Measurements from ENCODE around the gene GRK5.
"Not testable (repeated sequence)": the region's sequence is repeated elsewhere in the genome, so short reads cannot be mapped to it uniquely, and the experiment has no call there.

Gene GRK5

GRCh38 chr10:119207366-119207666 is at the start of gene GRK5:
TSS of gene GRK5 (plus strand) at chr10:119207571. CDS start at chr10:119207918, 347 bp downstream.
- peak; percentile 73 for DNase-seq

GRCh38 chr10:119159332-119159731 is 48.0 kb upstream of the GRK5 start:
- no peak for DNase-seq

- no peak for DNase-seq
Measured at GRCh38 chr10:119161680-119162451, 45.5 kb upstream of the GRK5 start.

GRCh38 chr10:119162452-119163092 is 44.8 kb upstream of the GRK5 start:
- no peak for DNase-seq

GRCh38 chr10:119165171-119166117 is 41.9 kb upstream of the GRK5 start, which contains the start of gene SFXN4:
TSS of gene SFXN4 (minus strand) at chr10:119165714. CDS start at chr10:119165647, 67 bp downstream.
- DNase-seq, result peak; percentile 42

GRCh38 chr10:119166118-119166500 is 41.3 kb upstream of the GRK5 start:
- DNase-seq, result no peak

GRCh38 chr10:119166564-119166963 is 40.8 kb upstream of the GRK5 start:
- no peak for DNase-seq

GRCh38 chr10:119167041-119167440 is 40.3 kb upstream of the GRK5 start:
- DNase-seq, result no peak

- no peak for DNase-seq
Measured at GRCh38 chr10:119174109-119174508, 33.3 kb upstream of the GRK5 start.

GRCh38 chr10:119176166-119176565 is 31.2 kb upstream of the GRK5 start:
- DNase-seq, result no peak

GRCh38 chr10:119177708-119178371 is 29.5 kb upstream of the GRK5 start:
- no peak for DNase-seq

GRCh38 chr10:119178372-119179119 is 28.8 kb upstream of the GRK5 start, which contains the start of gene PRDX3:
TSS of gene PRDX3 (minus strand) at chr10:119178812. CDS start at chr10:119178790, 22 bp downstream.
- DNase-seq, result peak; percentile 71

GRCh38 chr10:119180850-119181400 is 26.4 kb upstream of the GRK5 start:
- DNase-seq, result not testable (repeated sequence)

GRCh38 chr10:119183664-119184412 is 23.5 kb upstream of the GRK5 start:
- DNase-seq, result no peak

- DNase-seq, result no peak
Measured at GRCh38 chr10:119189811-119190282, 17.5 kb upstream of the GRK5 start.

- no peak for DNase-seq
Measured at GRCh38 chr10:119190353-119190752, 17.0 kb upstream of the GRK5 start.

- DNase-seq, result no peak
Measured at GRCh38 chr10:119190954-119191785, 16.2 kb upstream of the GRK5 start.

GRCh38 chr10:119191881-119192280 is 15.5 kb upstream of the GRK5 start:
- DNase-seq, result no peak

GRCh38 chr10:119197921-119198320 is 9.4 kb upstream of the GRK5 start:
- no peak for DNase-seq

- DNase-seq, result no peak
Measured at GRCh38 chr10:119198438-119198837, 8.9 kb upstream of the GRK5 start.

Measured in NCI-H774 (cell line).